H1 (cell line): ENCODE results near the gene MRPS6. TPM values are rescaled to one million over a fixed set of nuclear protein-coding genes. Genes with fewer than 3 reads are reported as not detected.

Experiments
- CTCF ChIA-PET: fragments of 300-600 bp; sonication (Branson Sonifier 250); formaldehyde crosslinking; loops from one replicate; lab custom pipeline; 2021; ENCODE audit not compliant: partially characterized antibody; lab: Charles Lee
- POLR2A ChIA-PET: fragments of 300-600 bp; sonication (Branson Sonifier 250); formaldehyde crosslinking; loops from one replicate; lab custom pipeline; 2021; ENCODE audit warnings: inconsistent platforms; ENCODE audit not compliant: partially characterized antibody; lab: Charles Lee
- DNase-seq, 2 experiments: peaks; one replicate each; pipeline versions ENCODE4 v3.0.0 to v3.0.0-alpha.2; 2010 to 2022; ENCODE audit warnings: low spot score in 2 of 2, low read depth in 1 of 2, mixed read lengths in 1 of 2
- FAIRE-seq: peaks from 2 replicates; lab custom pipeline; 2011; peaks lifted over from hg19 to GRCh38; lab: Jason Lieb, UNC
- H2AFZ ChIP-seq: 2 replicates; pipeline ENCODE4 v1.8.1; 2012; ENCODE audit warnings: low read length, inconsistent platforms
- H2AK5ac ChIP-seq: 2 replicates; pipeline ENCODE4 v1.6.1; 2013; ENCODE audit warnings: low read depth, low read length
- H2BK120ac ChIP-seq: replicated peaks from 2 replicates; pipeline ENCODE3; 2013; ENCODE audit warnings: low read depth, low read length, inconsistent platforms
- H2BK12ac ChIP-seq: 2 replicates; pipeline ENCODE4 v1.6.1; 2013; ENCODE audit warnings: low read depth, low read length
- H2BK15ac ChIP-seq: 2 replicates; pipeline ENCODE4 v1.6.1; 2013; ENCODE audit warnings: low read length
- H2BK20ac ChIP-seq: 2 replicates; pipeline ENCODE4 v1.6.1; 2013; ENCODE audit warnings: low read length
- H2BK5ac ChIP-seq: 2 replicates; pipeline ENCODE4 v1.6.1; 2013; ENCODE audit warnings: low read depth, low read length
- H3K14ac ChIP-seq: 2 replicates; pipeline ENCODE4 v1.6.1; 2013; ENCODE audit warnings: inconsistent platforms; ENCODE audit not compliant: insufficient read length
- H3K18ac ChIP-seq: 2 replicates; pipeline ENCODE4 v1.6.1; 2013; ENCODE audit warnings: low read length; ENCODE audit errors: extremely low read depth
- H3K23ac ChIP-seq: 2 replicates; pipeline ENCODE4 v1.6.1; 2013; ENCODE audit warnings: inconsistent platforms; ENCODE audit not compliant: insufficient read length
- H3K23me2 ChIP-seq: 2 replicates; pipeline ENCODE4 v1.6.1; 2013; ENCODE audit warnings: low read depth, low read length
- H3K27ac ChIP-seq: 2 replicates; pipeline ENCODE4 v1.6.1; 2011; ENCODE audit warnings: low read depth, low read length, inconsistent platforms
- H3K27me3 ChIP-seq, 4 experiments: replicated peaks in 1 of 4; 1 replicate in 1 of 4; 2 replicates in 3 of 4; pipeline versions ENCODE4 v1.6.1 to v1.8.1; 2011 to 2013; ENCODE audit warnings: low read length in 3 of 4, mild to moderate bottlenecking in 3 of 4, inconsistent platforms in 2 of 4, mixed read lengths in 2 of 4, moderate library complexity in 1 of 4; ENCODE audit not compliant: control insufficient read depth in 3 of 4, insufficient read depth in 3 of 4; ENCODE audit errors: extremely low read depth in 1 of 4
- H3K36me3 ChIP-seq, 4 experiments: 2 replicates each; pipeline versions ENCODE4 v1.6.1 to v1.8.1; 2011 to 2013; ENCODE audit warnings: mild to moderate bottlenecking in 4 of 4, low read length in 3 of 4, moderate library complexity in 2 of 4, control low read depth in 1 of 4, inconsistent platforms in 1 of 4; ENCODE audit not compliant: insufficient read depth in 4 of 4, control insufficient read depth in 2 of 4
- H3K4ac ChIP-seq: replicated peaks from 2 replicates; pipeline ENCODE3; 2013; ENCODE audit warnings: low read length, low read depth, mixed read lengths, inconsistent platforms; ENCODE audit not compliant: insufficient read length
- H3K4me1 ChIP-seq, 4 experiments: replicated peaks in 1 of 4; 1 replicate in 1 of 4; 2 replicates in 3 of 4; pipeline versions ENCODE4 v1.6.1 to v1.8.1; 2011 to 2013; ENCODE audit warnings: low read length in 3 of 4, inconsistent platforms in 2 of 4, mixed read lengths in 1 of 4; ENCODE audit not compliant: insufficient read depth in 4 of 4, control insufficient read depth in 3 of 4
- H3K4me2 ChIP-seq, 2 experiments: 2 replicates each; pipeline versions ENCODE4 v1.6.1 to v1.8.1; 2011 to 2013; ENCODE audit warnings: low read depth in 2 of 2, low read length in 2 of 2, control low read depth in 1 of 2, inconsistent platforms in 1 of 2, mild to moderate bottlenecking in 1 of 2; ENCODE audit not compliant: insufficient read depth in 1 of 2
- H3K4me3 ChIP-seq, 4 experiments: fragments of 200-600, 300-600 bp in 1 of 4; sonication (generic), shearing (Covaris generic), sonication (Bioruptor Twin) in 1 of 4; 2 replicates each; pipeline versions ENCODE4 v1.5.1 to v1.8.1; 2011 to 2016; ENCODE audit warnings: low read length in 4 of 4, low read depth in 3 of 4, control low read depth in 2 of 4, inconsistent platforms in 2 of 4, mild to moderate bottlenecking in 2 of 4, mixed read lengths in 1 of 4, moderate library complexity in 1 of 4; ENCODE audit not compliant: insufficient read depth in 2 of 4; ENCODE audit errors: extremely low read depth in 1 of 4
- H3K56ac ChIP-seq: replicated peaks from 2 replicates; pipeline ENCODE3; 2013; ENCODE audit warnings: low read depth, mild to moderate bottlenecking, mixed read lengths, low read length, inconsistent platforms; ENCODE audit not compliant: insufficient read length
- H3K79me1 ChIP-seq: 2 replicates; pipeline ENCODE4 v1.6.1; 2013; ENCODE audit warnings: low read depth, low read length, control low read depth
- H3K79me2 ChIP-seq, 2 experiments: 2 replicates each; pipeline versions ENCODE4 v1.6.1 to v1.8.1; 2012 to 2013; ENCODE audit warnings: low read length in 2 of 2, mild to moderate bottlenecking in 2 of 2, inconsistent platforms in 1 of 2; ENCODE audit not compliant: insufficient read depth in 2 of 2, control insufficient read depth in 1 of 2
- H3K9ac ChIP-seq, 4 experiments: replicated peaks in 1 of 4; 1 replicate in 1 of 4; 2 replicates in 3 of 4; pipeline versions ENCODE4 v1.6.1 to v1.8.1; 2011 to 2013; ENCODE audit warnings: low read depth in 3 of 4, low read length in 3 of 4, control low read depth in 2 of 4, mild to moderate bottlenecking in 2 of 4, moderate library complexity in 2 of 4, inconsistent platforms in 1 of 4; ENCODE audit errors: extremely low read depth in 1 of 4
- H3K9me3 ChIP-seq, 2 experiments: 2 replicates each; pipeline versions ENCODE4 v1.6.1 to v1.8.1; 2012 to 2013; ENCODE audit warnings: mild to moderate bottlenecking in 2 of 2, moderate library complexity in 2 of 2, control low read depth in 1 of 2, inconsistent platforms in 1 of 2, low read depth in 1 of 2, low read length in 1 of 2, mixed read lengths in 1 of 2; ENCODE audit not compliant: insufficient read depth in 2 of 2
- H4K20me1 ChIP-seq, 2 experiments: replicated peaks in 1 of 2; 2 replicates each; pipeline versions ENCODE3 to v1.8.1; 2011 to 2013; ENCODE audit warnings: inconsistent platforms in 2 of 2, low read length in 2 of 2, mild to moderate bottlenecking in 1 of 2; ENCODE audit not compliant: insufficient read depth in 2 of 2, control insufficient read depth in 1 of 2
- H4K5ac ChIP-seq: 2 replicates; pipeline ENCODE4 v1.6.1; 2013; ENCODE audit warnings: low read length, low read depth, mixed read lengths, inconsistent platforms; ENCODE audit not compliant: insufficient read length
- H4K8ac ChIP-seq: 2 replicates; pipeline ENCODE4 v1.8.0; 2013; ENCODE audit warnings: mild to moderate bottlenecking, moderate library complexity, low read length, inconsistent platforms; ENCODE audit not compliant: insufficient read depth; ENCODE audit errors: extremely low read depth
- H4K91ac ChIP-seq: replicated peaks from 2 replicates; pipeline ENCODE3; 2013; ENCODE audit warnings: low read length, mixed read lengths, inconsistent platforms; ENCODE audit not compliant: insufficient read length
- BRCA1 ChIP-seq: IDR thresholded peaks from 2 replicates; pipeline ENCODE4 v1.6.1; 2012; ENCODE audit warnings: low read depth, low read length, improper control_type of control experiment
- EGR1 ChIP-seq: IDR thresholded peaks from 2 replicates; pipeline ENCODE4 v1.6.1; 2011; ENCODE audit warnings: low read depth, low read length, borderline replicate concordance
- EZH2 ChIP-seq: fragments of 200-600 bp; sonication (generic); IDR thresholded peaks from 2 replicates; pipeline ENCODE4 v1.7.1; 2012; ENCODE audit warnings: low read depth, mild to moderate bottlenecking, moderate library complexity, low read length, inconsistent platforms; ENCODE audit not compliant: severe bottlenecking
- FOSL1 ChIP-seq: IDR thresholded peaks from 2 replicates; pipeline ENCODE4 v1.6.1; 2011; ENCODE audit warnings: mild to moderate bottlenecking, low read depth, low read length, moderate library complexity; ENCODE audit not compliant: insufficient read depth
- HDAC2 ChIP-seq, 2 experiments: fragments of 300-600 bp in 1 of 2; sonication (generic) in 1 of 2; IDR thresholded peaks; 2 replicates each; pipeline ENCODE4 v1.6.1; 2011 to 2012; ENCODE audit warnings: low read depth in 2 of 2, low read length in 2 of 2, mild to moderate bottlenecking in 2 of 2, moderate library complexity in 2 of 2, borderline replicate concordance in 1 of 2, inconsistent platforms in 1 of 2
- KDM4A ChIP-seq: IDR thresholded peaks from one replicate; pipeline ENCODE4 v1.7.1; 2012; ENCODE audit warnings: low read depth, mild to moderate bottlenecking, moderate library complexity, low read length, inconsistent platforms; ENCODE audit not compliant: severe bottlenecking
- MAFK ChIP-seq: IDR thresholded peaks from 2 replicates; pipeline ENCODE4 v1.6.1; 2012; ENCODE audit warnings: low read depth, mild to moderate bottlenecking, improper control_type of control experiment, low read length
- NRF1 ChIP-seq: IDR thresholded peaks from 2 replicates; pipeline ENCODE4 v1.6.1; 2011; ENCODE audit warnings: mild to moderate bottlenecking, low read depth, low read length, improper control_type of control experiment
- SAP30 ChIP-seq: fragments of 300-600 bp; sonication (generic); IDR thresholded peaks from 2 replicates; pipeline ENCODE4 v1.7.1; 2012; ENCODE audit warnings: low read length, moderate library complexity, mild to moderate bottlenecking, inconsistent platforms; ENCODE audit not compliant: insufficient read depth, insufficient replicate concordance
- SRF ChIP-seq: IDR thresholded peaks from 2 replicates; pipeline ENCODE4 v1.6.1; 2011; ENCODE audit warnings: mild to moderate bottlenecking, low read depth, low read length, moderate library complexity
- YY1 ChIP-seq: IDR thresholded peaks from 2 replicates; pipeline ENCODE4 v1.6.1; 2011; ENCODE audit warnings: low read depth, mild to moderate bottlenecking, low read length
- ZNF274 ChIP-seq: IDR thresholded peaks from 2 replicates; pipeline ENCODE4 v1.7.0; 2012; ENCODE audit warnings: low read length, borderline replicate concordance; ENCODE audit errors: extremely low read depth
- WGBS, 2 experiments: shearing (Covaris generic) in 1 of 2; methylation state at CpG; one replicate each; pipeline versions ENCODE4 v1.1.6 to v1.1.7; 2013 to 2015; ENCODE audit warnings: low lambda C conversion rate in 2 of 2, mixed read lengths in 2 of 2, inconsistent platforms in 1 of 2, low coverage in 1 of 2, missing lambda C conversion rate in 1 of 2; ENCODE audit not compliant: insufficient replicate concordance in 2 of 2, insufficient coverage in 1 of 2, insufficient read length in 1 of 2; ENCODE audit errors: extremely low coverage in 1 of 2, missing lambda C conversion rate in 1 of 2; 5-methylcytosine and 5-hydroxymethylcytosine counted together
- polyA plus RNA-seq, 7 experiments: library from polyadenylated mRNA; depleted of rRNA in 3 of 7; stranded (reverse) in 5 of 7; unstranded in 2 of 7; fragments of >200 nt in 5 of 7; fragments of 200-250 nt in 2 of 7; gene quantifications; 1 replicate in 5 of 7; 2 replicates in 1 of 7; 4 replicates in 1 of 7; pipeline versions ENCODE4 v1.2.1 to v1.2.3, GENCODE V29; 2011 to 2013; ENCODE audit warnings: missing spikeins in 2 of 7, mixed read lengths in 2 of 7
- total RNA-seq: library from RNA; stranded (reverse); fragmentation: NEBNext Ultra II Directional; extraction: Animal tissue kit (Norgen Biotek cat#: 25700); gene quantifications from 2 replicates; pipeline ENCODE4 v1.2.1, GENCODE V29; 2021
- TF ChIP-seq, protein P1 (sequence below): IDR thresholded peaks from 2 replicates; pipeline ENCODE4 v1.6.1; 2011; ENCODE audit warnings: low read length, improper control_type of control experiment

Gene MRPS6
- total and polyA plus RNA-seq, 2 of the 8 experiments (the other 6 are each of a cell fraction or from before 2014, with no cell fraction given) = 62.7 to 156 TPM

DNA sequence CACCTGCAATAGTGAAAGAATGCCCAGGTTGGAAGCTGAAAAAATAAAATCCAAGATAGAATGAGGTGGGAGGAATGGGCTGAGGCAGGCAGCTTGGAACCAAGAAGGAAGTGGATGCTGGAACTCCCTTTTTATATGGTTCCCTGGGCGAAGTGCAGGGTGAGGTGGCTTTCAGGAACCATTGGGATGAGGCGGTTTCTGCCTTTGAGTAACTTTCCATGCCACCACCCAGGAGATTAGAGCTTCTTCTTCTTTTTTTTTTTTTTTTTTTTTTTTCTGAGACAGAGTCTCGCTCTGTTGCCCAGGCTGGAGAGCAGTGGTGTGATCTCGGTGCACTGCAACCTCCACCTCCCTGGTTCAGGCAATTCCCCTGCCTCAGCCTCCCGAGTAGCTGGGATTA lies 17.8 kb upstream of the MRPS6 start:
- Histone ChIP-seq H3K79me2 (no peaks in the 10 kb centered on the region), H4K91ac (no peak overlapping the region), H2BK15ac (no peak overlapping the region), H2AK5ac (no peak overlapping the region), H3K27me3 (no peaks in the 10 kb centered on the region), H3K9ac (no peak overlapping the region), H3K79me1 (no peaks in the 10 kb centered on the region), H3K27ac (no peak overlapping the region), H3K4me3 (no peak overlapping the region), H2BK5ac (no peak overlapping the region), H2AFZ (no peak overlapping the region), H3K23ac (no peak overlapping the region), H2BK120ac (no peak overlapping the region), H2BK20ac (no peak overlapping the region), H4K8ac (no peak overlapping the region), H4K5ac (no peak overlapping the region), H3K9me3 (no peaks in the 10 kb centered on the region), H3K14ac (no peak overlapping the region), H3K23me2 (peaks cover 2% of the 10 kb centered on the region; the same call in 1 of the 2 replicates), H3K56ac (no peak overlapping the region), H3K18ac (no peak overlapping the region), H2BK12ac (no peak overlapping the region), H3K36me3 (no peaks in the 10 kb centered on the region), H4K20me1 (no peaks in the 10 kb centered on the region), H3K4me1 (no peaks in the 10 kb centered on the region), H3K4me2 (no peak overlapping the region), H3K4ac (no peak overlapping the region)
- 93% methylated on average over 3 of the region's 5 CpGs; no CpG with 5 or more reads in 1 of the 2 experiments for WGBS, 2 experiments
- FAIRE-seq (no peak), DNase-seq (no peak)
- ChIA-PET CTCF (interaction anchor here (0.6 kb wide), 2 partner anchors 96 to 832 kb away, joined by 3 read pairs; no protein-coding TSS in a partner anchor), POLR2A (interaction anchor here (1.3 to 1.5 kb wide), 2 partner anchors 9 to 18 kb away, joined by 4 read pairs; partner anchors contain the start of genes MRPS6 and SLC5A3)
- TF ChIP-seq KDM4A = no peak
- TF ChIP-seq EGR1 = no peak
- TF ChIP-seq BRCA1 = no peak
- TF ChIP-seq SAP30 = no peak
- no peak for TF ChIP-seq FOSL1
- TF ChIP-seq, protein P1, sequence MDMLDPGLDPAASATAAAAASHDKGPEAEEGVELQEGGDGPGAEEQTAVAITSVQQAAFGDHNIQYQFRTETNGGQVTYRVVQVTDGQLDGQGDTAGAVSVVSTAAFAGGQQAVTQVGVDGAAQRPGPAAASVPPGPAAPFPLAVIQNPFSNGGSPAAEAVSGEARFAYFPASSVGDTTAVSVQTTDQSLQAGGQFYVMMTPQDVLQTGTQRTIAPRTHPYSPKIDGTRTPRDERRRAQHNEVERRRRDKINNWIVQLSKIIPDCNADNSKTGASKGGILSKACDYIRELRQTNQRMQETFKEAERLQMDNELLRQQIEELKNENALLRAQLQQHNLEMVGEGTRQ = no peak
- no peak for TF ChIP-seq HDAC2 (IDR thresholded peaks at IDR 0.05; ENCODE audit: borderline replicate concordance in 1 of 2, low read depth in 2 of 2, low read length in 2 of 2)
- TF ChIP-seq NRF1 = no peak
- TF ChIP-seq EZH2 = no peak
- TF ChIP-seq SRF = no peak
- TF ChIP-seq YY1 = no peak
- no peak for TF ChIP-seq ZNF274
- no peak for TF ChIP-seq MAFK
